HepG2 (cell line): ENCODE measurements around the gene MAP3K4. TPM values are rescaled to one million over a fixed set of nuclear protein-coding genes. Genes with fewer than 3 reads are reported as not detected.

ENCODE experiments used
- ARID5B ChIP-seq: IDR thresholded peaks from 2 replicates; pipeline ENCODE4 v1.4.0; 2020; ENCODE audit warnings: mild to moderate bottlenecking, missing genetic modification reagents
- BRCA1 ChIP-seq: sonication (generic); formaldehyde crosslinking; IDR thresholded peaks from 2 replicates; pipeline ENCODE4 v1.4.0; 2020; ENCODE audit warnings: missing genetic modification reagents
- GMEB1 ChIP-seq: sonication (generic); formaldehyde crosslinking; IDR thresholded peaks from 2 replicates; pipeline ENCODE4 v1.5.1; 2020; ENCODE audit warnings: missing genetic modification reagents, mild to moderate bottlenecking, borderline replicate concordance
- HOXA9 ChIP-seq: sonication (generic); formaldehyde crosslinking; IDR thresholded peaks from 2 replicates; pipeline ENCODE4 v1.8.1; 2022; ENCODE audit warnings: missing genetic modification reagents, mild to moderate bottlenecking, moderate library complexity, borderline replicate concordance
- JARID2 ChIP-seq: sonication (generic); formaldehyde crosslinking; IDR thresholded peaks from 2 replicates; pipeline ENCODE4 v1.8.1; 2023; ENCODE audit warnings: missing genetic modification reagents, inconsistent platforms; ENCODE audit not compliant: insufficient replicate concordance
- RBFOX2 ChIP-seq: fragments of 200-400 bp; formaldehyde crosslinking; IDR thresholded peaks from 2 replicates; pipeline ENCODE4 v1.6.1; 2017; ENCODE audit warnings: low read depth, mild to moderate bottlenecking, low read length
- TEAD3 ChIP-seq: optimal IDR thresholded peaks from 2 replicates; pipeline ENCODE3; 2016; ENCODE audit warnings: borderline replicate concordance
- THAP8 ChIP-seq: sonication (generic); formaldehyde crosslinking; IDR thresholded peaks from 2 replicates; pipeline ENCODE4 v1.5.1; 2020; ENCODE audit warnings: missing genetic modification reagents, mild to moderate bottlenecking, borderline replicate concordance
- U2AF2 ChIP-seq: fragments of 200-400 bp; formaldehyde crosslinking; IDR thresholded peaks from 2 replicates; pipeline ENCODE4 v1.6.1; 2017; ENCODE audit warnings: low read depth, mild to moderate bottlenecking, low read length
- ZNF446 ChIP-seq: sonication (generic); formaldehyde crosslinking; IDR thresholded peaks from 2 replicates; pipeline ENCODE4 v1.5.0; 2020; ENCODE audit warnings: mild to moderate bottlenecking, missing genetic modification reagents
- ZNF510 ChIP-seq: sonication (generic); formaldehyde crosslinking; IDR thresholded peaks from 2 replicates; pipeline ENCODE4 v1.4.0; 2020; ENCODE audit warnings: low read depth, mild to moderate bottlenecking, missing genetic modification reagents
- ZNF777 ChIP-seq: sonication (generic); formaldehyde crosslinking; IDR thresholded peaks from 2 replicates; pipeline ENCODE4 v1.4.0; 2020; ENCODE audit warnings: missing genetic modification reagents
- polyA plus RNA-seq, 8 experiments: library from polyadenylated mRNA; depleted of rRNA in 3 of 8; stranded (reverse) in 7 of 8; unstranded in 1 of 8; fragments of >200 nt; fragmentation: Illumina TruSeq in 4 of 8; extraction: Trizol in 4 of 8; gene quantifications; 2 replicates each; pipeline versions ENCODE4 v1.2.1 to v1.2.3, GENCODE V29; 2011 to 2016; ENCODE audit warnings: low read depth in 4 of 8, missing spikeins in 1 of 8, mixed read lengths in 1 of 8; ENCODE audit not compliant: insufficient read depth in 1 of 8
- total RNA-seq, 5 experiments: library from RNA; depleted of rRNA; stranded (reverse); fragments of >200 nt; fragmentation: Illumina TruSeq; extraction: Trizol; gene quantifications; 2 replicates each; pipeline ENCODE4 v1.2.3, GENCODE V29; 2016; ENCODE audit warnings: low read depth in 1 of 5

Gene MAP3K4
- total and polyA plus RNA-seq, 2 of the 13 experiments (the other 11 are each of a cell fraction or from before 2014, with no cell fraction given), result 12.9 to 33.6 TPM

DNA sequence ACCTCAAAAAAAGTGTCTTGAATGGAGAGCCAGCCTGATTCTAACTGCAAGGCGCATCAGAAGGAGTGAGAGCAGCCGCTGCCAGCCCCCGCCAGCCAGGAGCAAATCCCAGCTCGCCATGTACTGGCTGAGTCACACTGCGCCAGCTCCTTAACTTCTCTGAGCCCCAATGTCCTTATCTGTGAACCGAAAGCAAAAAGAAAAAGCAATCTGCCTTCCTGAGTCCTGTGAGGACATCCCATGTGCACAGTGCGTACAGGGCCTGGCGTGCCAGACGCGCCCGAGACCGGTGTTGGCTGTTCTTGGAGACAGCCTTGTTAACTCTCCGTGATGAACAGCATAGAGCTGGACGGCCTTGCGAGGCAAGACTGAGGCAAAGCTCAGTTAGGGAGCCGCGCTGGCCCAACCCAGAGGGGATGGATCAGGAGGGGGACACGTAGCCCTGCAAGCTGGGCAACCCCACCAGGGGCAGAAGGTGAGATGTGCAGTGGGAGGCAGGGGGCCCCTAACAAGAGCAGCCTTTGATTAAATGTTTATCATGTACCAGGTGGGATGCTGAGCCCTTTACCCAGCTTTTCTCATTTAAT is 159.6 kb downstream of the MAP3K4 start (continued):
- TF ChIP-seq ZNF446 (CRISPR knock-in tag), result no peak
- TF ChIP-seq RBFOX2, result no peak
- TF ChIP-seq BRCA1 (CRISPR knock-in tag), result no peak
- no peak for TF ChIP-seq TEAD3 (CRISPR knock-in tag)
- TF ChIP-seq ZNF777 (CRISPR knock-in tag), result no peak
- no peak for TF ChIP-seq U2AF2
- TF ChIP-seq THAP8 (CRISPR knock-in tag), result no peak
- no peak for TF ChIP-seq JARID2 (CRISPR knock-in tag)
- TF ChIP-seq ZNF510 (CRISPR knock-in tag), result no peak
- no peak for TF ChIP-seq GMEB1 (CRISPR knock-in tag)
- no peak for TF ChIP-seq ARID5B
- TF ChIP-seq HOXA9 (CRISPR knock-in tag), result no peak
